Measurements from ENCODE around the gene DPYSL5.

Gene DPYSL5

GRCh38 chr2:26994983-26995382, 147.1 kb downstream of the DPYSL5 start:
- DNase-seq (ENCODE audit: low spot score): no peak

GRCh38 chr2:26997394-26997793, 149.5 kb downstream of the DPYSL5 start:
- no peak for DNase-seq (ENCODE audit: low spot score)

GRCh38 chr2:26998323-26998722, 150.4 kb downstream of the DPYSL5 start:
- no peak for DNase-seq (ENCODE audit: low spot score)
